GM19438 (cell line): Measurements from ENCODE around the gene PIEZO1.

ENCODE experiments used
- ATAC-seq: cut with Tn5 transposase; IDR thresholded peaks from one replicate; pipeline ENCODE4 v1.9.1; 2021; ENCODE audit warnings: low read depth; ENCODE audit not compliant: unreplicated experiment

Gene PIEZO1

GRCh38 chr16:88738151-88739084, 46.6 kb downstream of the PIEZO1 start:
- ATAC-seq: no peak

GRCh38 chr16:88737298-88738150, 47.5 kb downstream of the PIEZO1 start:
- ATAC-seq: no peak

GRCh38 chr16:88736496-88736895, 48.5 kb downstream of the PIEZO1 start:
- ATAC-seq: no peak

- no peak for ATAC-seq
These were observed 48.9 kb downstream of the PIEZO1 start for GRCh38 chr16:88736088-88736487.

- no peak for ATAC-seq
These were observed 49.4 kb downstream of the PIEZO1 start for GRCh38 chr16:88735616-88736015.

GRCh38 chr16:88735121-88735520, 49.9 kb downstream of the PIEZO1 start:
- ATAC-seq: no peak

- no peak for ATAC-seq
These were observed 50.7 kb downstream of the PIEZO1 start for GRCh38 chr16:88734361-88734728.

- ATAC-seq: no peak
These were observed 51.2 kb downstream of the PIEZO1 start for GRCh38 chr16:88733630-88734360.

GRCh38 chr16:88732961-88733294, 52.1 kb downstream of the PIEZO1 start:
- no peak for ATAC-seq

GRCh38 chr16:88732172-88732960, 52.7 kb downstream of the PIEZO1 start:
- no peak for ATAC-seq

GRCh38 chr16:88731699-88732098, 53.3 kb downstream of the PIEZO1 start:
- ATAC-seq: no peak

- no peak for ATAC-seq
These were observed 54.1 kb downstream of the PIEZO1 start for GRCh38 chr16:88730632-88731607.

- ATAC-seq: no peak
These were observed 57.1 kb downstream of the PIEZO1 start for GRCh38 chr16:88727871-88728270.

GRCh38 chr16:88726981-88727380, 58.0 kb downstream of the PIEZO1 start:
- no peak for ATAC-seq

- no peak for ATAC-seq
These were observed 58.6 kb downstream of the PIEZO1 start for GRCh38 chr16:88726408-88726749.

- ATAC-seq: no peak
These were observed 59.2 kb downstream of the PIEZO1 start for GRCh38 chr16:88725609-88726407.

GRCh38 chr16:88724855-88725555, 60.0 kb downstream of the PIEZO1 start:
- no peak for ATAC-seq

GRCh38 chr16:88723911-88724310, 61.1 kb downstream of the PIEZO1 start:
- ATAC-seq: no peak
